WTC11 (cell line): ENCODE measurements around the gene SAMD9. TPM values are rescaled to one million over a fixed set of nuclear protein-coding genes. Genes with fewer than 3 reads are reported as not detected.

ENCODE experiments used
- ATAC-seq: fragments of 200-7000 bp; cut with Tn5 transposase; 2 replicates; pipeline ENCODE4 v1.10.0; 2021; ENCODE audit warnings: mild to moderate bottlenecking, moderate library complexity
- CTCF ChIA-PET: fragments of 300-600 bp; sonication (Branson Sonifier 250); formaldehyde crosslinking; loops from one replicate; lab custom pipeline; 2021; ENCODE audit warnings: antibody characterized with exemption; lab: Charles Lee
- POLR2A ChIA-PET: fragments of 350-600 bp; sonication (Branson Sonifier 250); formaldehyde crosslinking; loops from one replicate; lab custom pipeline; 2021; ENCODE audit warnings: antibody characterized with exemption; lab: Charles Lee
- DNase-seq: peaks from one replicate; pipeline ENCODE4 v3.0.0; 2021; ENCODE audit warnings: low spot score
- H3K27ac Mint-ChIP-seq: 2 replicates; pipeline ENCODE4 v1.8.0; 2021; ENCODE audit warnings: mixed read lengths
- H3K27me3 Mint-ChIP-seq: 2 replicates; pipeline ENCODE4 v1.8.0; 2021; ENCODE audit warnings: low read depth, mild to moderate bottlenecking, moderate library complexity, mixed read lengths
- H3K36me3 Mint-ChIP-seq: 2 replicates; pipeline ENCODE4 v1.8.0; 2021; ENCODE audit warnings: mixed read lengths
- H3K4me1 Mint-ChIP-seq: 2 replicates; pipeline ENCODE4 v1.8.0; 2022; ENCODE audit warnings: mixed read lengths
- H3K4me3 Mint-ChIP-seq: 2 replicates; pipeline ENCODE4 v1.8.0; 2021; ENCODE audit warnings: mild to moderate bottlenecking, moderate library complexity, mixed read lengths
- H3K9me3 Mint-ChIP-seq: 2 replicates; pipeline ENCODE4 v1.8.0; 2021; ENCODE audit warnings: mixed read lengths
- ATF1 ChIP-seq: sonication (generic); formaldehyde crosslinking; IDR thresholded peaks from 2 replicates; pipeline ENCODE4 v1.8.1; 2023; ENCODE audit warnings: mild to moderate bottlenecking, moderate library complexity, missing genetic modification reagents
- CREB1 ChIP-seq: sonication (generic); formaldehyde crosslinking; IDR thresholded peaks from 2 replicates; pipeline ENCODE4 v1.8.0; 2023; ENCODE audit warnings: mild to moderate bottlenecking, missing genetic modification reagents
- CREM ChIP-seq: sonication (generic); formaldehyde crosslinking; IDR thresholded peaks from 2 replicates; pipeline ENCODE4 v1.8.1; 2022; ENCODE audit warnings: mild to moderate bottlenecking, missing genetic modification reagents, moderate library complexity
- EMX1 ChIP-seq: fragments of 250-450 bp; sonication (Bioruptor Pico); IDR thresholded peaks from 2 replicates; pipeline ENCODE4 v1.8.0; 2021; ENCODE audit warnings: mild to moderate bottlenecking
- ERG ChIP-seq: fragments of 250-450 bp; sonication (Bioruptor Pico); IDR thresholded peaks from 2 replicates; pipeline ENCODE4 v1.8.0; 2021; ENCODE audit warnings: mild to moderate bottlenecking
- ESRRA ChIP-seq: sonication (generic); formaldehyde crosslinking; IDR thresholded peaks from 2 replicates; pipeline ENCODE4 v1.8.1; 2022; ENCODE audit warnings: mild to moderate bottlenecking, missing genetic modification reagents, borderline replicate concordance
- GTF2I ChIP-seq: fragments of 250-450 bp; sonication (Bioruptor Pico); conservative IDR thresholded peaks from 2 replicates; pipeline ENCODE4 v1.4.0; 2021; ENCODE audit warnings: mild to moderate bottlenecking
- MYBL2 ChIP-seq: sonication (generic); formaldehyde crosslinking; IDR thresholded peaks from 2 replicates; pipeline ENCODE4 v1.8.1; 2023; ENCODE audit warnings: mild to moderate bottlenecking, moderate library complexity, missing genetic modification reagents
- NR3C1 ChIP-seq: sonication (generic); formaldehyde crosslinking; conservative IDR thresholded peaks from 2 replicates; pipeline ENCODE4 v1.8.1; 2023; ENCODE audit warnings: low read depth, mild to moderate bottlenecking, missing genetic modification reagents
- PRDM15 ChIP-seq: sonication (generic); formaldehyde crosslinking; IDR thresholded peaks from 2 replicates; pipeline ENCODE4 v1.8.0; 2022; ENCODE audit warnings: missing genetic modification reagents
- SMAD4 ChIP-seq: sonication (generic); formaldehyde crosslinking; IDR thresholded peaks from 2 replicates; pipeline ENCODE4 v1.8.0; 2022; ENCODE audit warnings: mild to moderate bottlenecking, missing genetic modification reagents
- SP1 ChIP-seq: sonication (generic); formaldehyde crosslinking; conservative IDR thresholded peaks from 2 replicates; pipeline ENCODE4 v1.8.1; 2022; ENCODE audit warnings: missing genetic modification reagents
- STAT6 ChIP-seq: sonication (generic); formaldehyde crosslinking; conservative IDR thresholded peaks from 2 replicates; pipeline ENCODE4 v1.8.1; 2023; ENCODE audit warnings: mild to moderate bottlenecking, low read depth, missing genetic modification reagents, moderate library complexity
- TP53 ChIP-seq: sonication (generic); formaldehyde crosslinking; IDR thresholded peaks from 2 replicates; pipeline ENCODE4 v1.8.1; 2023; ENCODE audit warnings: mild to moderate bottlenecking, missing genetic modification reagents
- USF2 ChIP-seq: sonication (generic); formaldehyde crosslinking; IDR thresholded peaks from 2 replicates; pipeline ENCODE4 v1.8.1; 2023; ENCODE audit warnings: mild to moderate bottlenecking, missing genetic modification reagents, moderate library complexity
- ZNF219 ChIP-seq: sonication (generic); formaldehyde crosslinking; IDR thresholded peaks from 2 replicates; pipeline ENCODE4 v1.8.0; 2023; ENCODE audit warnings: missing genetic modification reagents, mild to moderate bottlenecking, borderline replicate concordance
- ZNF416 ChIP-seq: fragments of 250-450 bp; sonication (Bioruptor Pico); IDR thresholded peaks from 2 replicates; pipeline ENCODE4 v1.9.0; 2021; ENCODE audit warnings: mild to moderate bottlenecking, inconsistent platforms
- ZSCAN18 ChIP-seq: fragments of 250-450 bp; sonication (Bioruptor Pico); IDR thresholded peaks from 2 replicates; pipeline ENCODE4 v2.1.2; 2022; ENCODE audit warnings: mild to moderate bottlenecking, moderate library complexity
- total RNA-seq: library from RNA; stranded (reverse); gene quantifications from 3 replicates; pipeline ENCODE4 v1.2.3, GENCODE V29; 2021

Gene SAMD9
- total RNA-seq, 1 experiment from 2014 or later: 0.11 TPM

- TF ChIP-seq MYBL2 (no peak), ZNF219 (no peak), GTF2I (CRISPR knock-in tag) (no peak), ATF1 (no peak)
- DNase-seq (no peak), ATAC-seq (no peak)
- Mint-ChIP-seq H3K4me3 (no peak overlapping the region), H3K4me1 (no peaks in the 10 kb centered on the region), H3K27ac (no peak overlapping the region), H3K36me3 (no peaks in the 10 kb centered on the region), H3K27me3 (no peaks in the 10 kb centered on the region; the same call in none of the 2 replicates), H3K9me3 (no peaks in the 10 kb centered on the region)
- ChIA-PET POLR2A (no interaction called here), CTCF (no interaction called here)
These were observed 43.5 kb upstream of the SAMD9 start for GRCh38 chr7:93161181-93161762.

- Mint-ChIP-seq H3K27ac (no peak overlapping the region), H3K9me3 (no peaks in the 10 kb centered on the region), H3K36me3 (no peaks in the 10 kb centered on the region), H3K4me1 (no peaks in the 10 kb centered on the region), H3K4me3 (no peak overlapping the region), H3K27me3 (no peaks in the 10 kb centered on the region; the same call in none of the 2 replicates)
- ATAC-seq (no peak), DNase-seq (no peak)
- ChIA-PET POLR2A (no interaction called here), CTCF (no interaction called here)
- TF ChIP-seq USF2 (no peak), NR3C1 (CRISPR knock-in tag) (no peak), STAT6 (CRISPR knock-in tag) (no peak), TP53 (CRISPR knock-in tag) (no peak), ERG (CRISPR knock-in tag) (no peak), GTF2I (CRISPR knock-in tag) (no peak), EMX1 (no peak), ESRRA (CRISPR knock-in tag) (no peak), SMAD4 (CRISPR knock-in tag) (no peak), ZNF416 (CRISPR knock-in tag) (no peak), PRDM15 (CRISPR knock-in tag) (no peak)
These were observed 42.6 kb upstream of the SAMD9 start for GRCh38 chr7:93160410-93160809.

- DNase-seq: no peak
- no peak for ATAC-seq
- Mint-ChIP-seq H3K4me1 (no peaks in the 10 kb centered on the region), H3K27me3 (no peaks in the 10 kb centered on the region; the same call in none of the 2 replicates), H3K9me3 (no peaks in the 10 kb centered on the region), H3K27ac (no peak overlapping the region), H3K36me3 (no peaks in the 10 kb centered on the region), H3K4me3 (no peak overlapping the region)
- TF ChIP-seq ZNF219: no peak
- TF ChIP-seq CREM (CRISPR knock-in tag): no peak
- no peak for TF ChIP-seq CREB1 (CRISPR knock-in tag)
- no peak for TF ChIP-seq SP1 (CRISPR knock-in tag)
- TF ChIP-seq ZSCAN18 (CRISPR knock-in tag): no peak
- ChIA-PET POLR2A (no interaction called here), CTCF (no interaction called here)
These were observed 41.7 kb upstream of the SAMD9 start for GRCh38 chr7:93159490-93159889.
